GM12878 (cell line): ENCODE data around the gene CFAP45. TPM values are rescaled to one million over a fixed set of nuclear protein-coding genes. Genes with fewer than 3 reads are reported as not detected.
A peak's percentile ranks its signal among the peaks of the same experiment; 100 is the strongest.

Experiments
- ATAC-seq: fragments of 200-7000 bp; cut with Tn5 transposase; 3 replicates; pipeline ENCODE4 v1.9.1; 2020; ENCODE audit warnings: mild to moderate bottlenecking, moderate library complexity
- BruUV-seq: library from RNA; stranded (reverse); fragments of 400-500 nt; replicated peaks from 2 replicates; lab custom pipeline; 2021; lab: Mats Ljungman, UMichigan
- CTCF ChIA-PET: fragments of 300-600 bp; sonication (Branson Sonifier 250); formaldehyde crosslinking; extraction: SDS; loops from one replicate; lab custom pipeline; 2021; ENCODE audit warnings: inconsistent platforms; lab: Yijun Ruan, JAX
- POLR2A ChIA-PET: fragments of 350-600 bp; formaldehyde crosslinking; extraction: SDS; loops from one replicate; lab custom pipeline; 2021; ENCODE audit warnings: inconsistent platforms; lab: Charles Lee
- RAD21 ChIA-PET: fragments of 300-600 bp; sonication (Branson Sonifier 250); formaldehyde crosslinking; loops from one replicate; lab custom pipeline; 2023; ENCODE audit warnings: antibody characterized with exemption; ENCODE audit not compliant: unreplicated experiment; lab: Charles Lee
- SMC1A ChIA-PET: fragments of 300-600 bp; sonication (Branson Sonifier 250); formaldehyde crosslinking; loops from one replicate; lab custom pipeline; 2023; ENCODE audit not compliant: unreplicated experiment, uncharacterized antibody; lab: Charles Lee
- DNase-seq: peaks from one replicate; pipeline ENCODE4 v3.0.0-alpha.2; 2011; ENCODE audit warnings: low read depth, low spot score
- FAIRE-seq: peaks from 3 replicates; lab custom pipeline; 2011; peaks lifted over from hg19 to GRCh38; lab: Jason Lieb, UNC
- H2AFZ ChIP-seq: 2 replicates; pipeline ENCODE4 v1.6.0; 2011; ENCODE audit warnings: low read depth, low read length, control low read depth; ENCODE audit not compliant: control insufficient read depth
- H3K27ac ChIP-seq: 2 replicates; pipeline ENCODE4 v1.5.1; 2011; ENCODE audit warnings: control low read depth; ENCODE audit not compliant: control insufficient read depth, insufficient read depth
- H3K27me3 ChIP-seq, 2 experiments: replicated peaks in 1 of 2; 2 replicates each; pipeline versions ENCODE4 v1.6.0 to v1.6.1; 2011; ENCODE audit warnings: low read length in 1 of 2; ENCODE audit not compliant: control insufficient read depth in 2 of 2, insufficient read depth in 2 of 2
- H3K36me3 ChIP-seq, 2 experiments: 2 replicates each; pipeline ENCODE4 v1.5.1; 2011; ENCODE audit warnings: low read length in 1 of 2; ENCODE audit not compliant: control insufficient read depth in 2 of 2, insufficient read depth in 2 of 2
- H3K4me1 ChIP-seq: 2 replicates; pipeline ENCODE4 v1.6.1; 2011; ENCODE audit warnings: mild to moderate bottlenecking, low read length, moderate library complexity, mixed read lengths; ENCODE audit not compliant: control insufficient read depth, insufficient read depth
- H3K4me2 ChIP-seq: 2 replicates; pipeline ENCODE4 v1.6.0; 2011; ENCODE audit warnings: control low read depth; ENCODE audit not compliant: control insufficient read depth, insufficient read depth
- H3K4me3 ChIP-seq: fragments of 200-600 bp; sonication (generic); 2 replicates; pipeline ENCODE4 v1.5.1; 2016
- H3K79me2 ChIP-seq: 2 replicates; pipeline ENCODE4 v1.6.0; 2011; ENCODE audit warnings: low read length; ENCODE audit not compliant: control insufficient read depth, insufficient read depth
- H3K9ac ChIP-seq: 2 replicates; pipeline ENCODE4 v1.8.0; 2011; ENCODE audit warnings: low read length, control low read depth, mixed read lengths; ENCODE audit not compliant: control insufficient read depth, insufficient read depth
- H3K9me3 ChIP-seq: replicated peaks from 3 replicates; pipeline ENCODE4 v1.5.1; 2011; ENCODE audit warnings: mild to moderate bottlenecking, low read length; ENCODE audit not compliant: control insufficient read depth, insufficient read depth
- H4K20me1 ChIP-seq: 2 replicates; pipeline ENCODE4 v1.6.0; 2011; ENCODE audit not compliant: control insufficient read depth, insufficient read depth
- CBX3 ChIP-seq: fragments of 200-600 bp; sonication (generic); IDR thresholded peaks from 2 replicates; pipeline ENCODE4 v1.6.1; 2016; ENCODE audit warnings: low read depth, borderline replicate concordance
- GABPA ChIP-seq: IDR thresholded peaks from 2 replicates; pipeline ENCODE4 v1.6.1; 2014; ENCODE audit warnings: antibody characterized with exemption, low read depth, mild to moderate bottlenecking, inconsistent platforms
- LARP7 ChIP-seq: fragments of 450-650 bp; IDR thresholded peaks from 2 replicates; pipeline ENCODE4 v1.6.1; 2017; ENCODE audit warnings: mild to moderate bottlenecking
- MEF2B ChIP-seq: fragments of 450-650 bp; IDR thresholded peaks from 2 replicates; pipeline ENCODE4 v1.6.1; 2018; ENCODE audit warnings: mild to moderate bottlenecking, moderate library complexity; ENCODE audit not compliant: partially characterized antibody, poor library complexity, severe bottlenecking
- POLR2A ChIP-seq: IDR thresholded peaks from 2 replicates; pipeline ENCODE4 v1.6.1; 2011; ENCODE audit warnings: low read depth, mild to moderate bottlenecking, low read length
- POLR2AphosphoS5 ChIP-seq: IDR thresholded peaks from 2 replicates; pipeline ENCODE4 v1.6.1; 2011; ENCODE audit warnings: mild to moderate bottlenecking, low read length, inconsistent platforms
- SMARCA5 ChIP-seq: fragments of 450-650 bp; IDR thresholded peaks from 2 replicates; pipeline ENCODE4 v1.6.1; 2017; ENCODE audit warnings: mild to moderate bottlenecking
- whole genome bisulfite sequencing: methylation state at CpG from one replicate; pipeline ENCODE4 v1.1.6; 2016; ENCODE audit warnings: low lambda C conversion rate; ENCODE audit not compliant: insufficient replicate concordance, insufficient coverage; ENCODE audit errors: missing lambda C conversion rate; 5-methylcytosine and 5-hydroxymethylcytosine counted together
- in situ Hi-C: fragments of 300-500 bp; cut with MboI; formaldehyde crosslinking; loops from 9 replicates; pipeline ENCODE4 v1.14.3; 2018; ENCODE audit warnings: mixed read lengths
- intact Hi-C: fragments of 100-400 bp; cut with micrococcal nuclease; formaldehyde crosslinking; loops from one replicate; pipeline ENCODE4 v1.14.2; 2022; ENCODE audit not compliant: unreplicated experiment
- polyA plus RNA-seq, 11 experiments: library from polyadenylated mRNA; depleted of rRNA in 4 of 11; unstranded in 6 of 11; stranded (reverse) in 5 of 11; fragments of >200 nt; fragmentation: Nextera tagmentation in 4 of 11; fragmentation: Illumina TruSeq in 1 of 11; extraction: Ambion mirVana in 4 of 11; extraction: Trizol in 1 of 11; gene quantifications; 1 replicate in 1 of 11; 2 replicates in 10 of 11; pipeline versions ENCODE4 v1.2.1 to v1.2.3, GENCODE V29; 2011 to 2016; ENCODE audit warnings: inconsistent platforms in 2 of 11, missing spikeins in 2 of 11, low read depth in 1 of 11
- total RNA-seq, 4 experiments: library from RNA; depleted of rRNA in 3 of 4; stranded (reverse); fragments of >200 nt in 3 of 4; fragmentation: Illumina TruSeq in 1 of 4; extraction: Trizol in 1 of 4; gene quantifications; 2 replicates each; pipeline versions ENCODE4 v1.2.1 to v1.2.3, GENCODE V29; 2013 to 2021

CFAP45 gene
- total and polyA plus RNA-seq, 10 of the 15 experiments (the other 5 are each of a cell fraction or from before 2014, with no cell fraction given): 0.43 to 0.91 (median 0.67) TPM

DNA sequence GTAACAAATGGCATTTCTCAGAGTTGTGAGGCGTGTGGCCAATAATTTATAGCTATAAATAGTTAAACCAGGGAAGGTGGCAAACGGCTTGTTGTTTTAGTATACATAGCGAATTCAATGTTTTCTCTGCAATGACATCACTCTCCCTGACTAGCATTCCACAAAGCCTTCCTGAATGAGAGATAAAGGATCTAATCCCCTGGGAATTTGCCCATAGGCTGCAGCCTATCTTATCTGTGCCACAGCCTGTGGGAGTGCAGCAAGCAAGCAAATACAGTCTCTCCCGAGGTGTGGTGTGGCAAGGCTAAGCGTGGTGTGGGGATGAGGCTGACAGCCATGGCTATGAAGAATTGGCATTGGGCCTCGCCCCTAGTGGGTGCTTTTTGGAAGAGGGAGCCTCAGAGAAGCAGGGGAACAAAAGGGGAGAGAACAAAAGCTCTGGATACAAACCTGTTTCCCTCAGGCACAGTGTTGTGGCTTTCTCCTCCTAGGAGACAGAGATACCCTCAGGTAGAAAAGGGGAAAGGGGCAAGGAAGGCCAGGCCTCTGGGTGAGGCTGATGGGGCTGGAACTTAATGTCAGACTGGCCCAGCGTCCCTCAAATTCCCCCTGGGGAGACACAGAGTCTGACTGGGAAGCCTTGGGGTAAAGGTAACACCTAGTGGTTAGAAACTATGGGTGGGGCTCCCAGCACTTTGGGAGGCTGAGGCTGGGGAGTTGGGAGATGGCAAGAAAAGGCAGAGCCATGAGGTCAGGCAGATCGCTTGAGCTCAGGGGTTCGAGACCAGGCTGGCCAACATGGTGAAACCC is 16.5 kb upstream of the CFAP45 start:
- FAIRE-seq (no peak), DNase-seq (no peak), ATAC-seq (no peak)
- Histone ChIP-seq H3K79me2 (peaks cover 21% of the 10 kb centered on the region), H3K36me3 (peaks cover 8 to 28% of the 10 kb centered on the region in 2 experiments; a peak in 3 of 4 replicates), H3K27me3 (no peaks in the 10 kb centered on the region), H4K20me1 (no peaks in the 10 kb centered on the region), H3K4me3 (no peak overlapping the region), H3K27ac (no peak overlapping the region), H3K4me1 (peaks cover 14% of the 10 kb centered on the region), H3K9ac (no peak overlapping the region), H3K4me2 (no peak overlapping the region), H3K9me3 (no peaks in the 10 kb centered on the region), H2AFZ (no peak overlapping the region)
- WGBS: 79% methylated on average over 9 of the region's 9 CpGs
- ChIA-PET SMC1A (interaction anchor here (0.8 to 1.7 kb wide), 4 partner anchors 8 to 48 kb away, joined by 3 to 4 read pairs (median 4); no protein-coding TSS in a partner anchor), RAD21 (no interaction called here), CTCF (interaction anchor here (0.9 to 2.5 kb wide), 3 partner anchors 24 to 91 kb away, joined by 3 to 8 read pairs (median 4); no protein-coding TSS in a partner anchor), POLR2A (interaction anchor here (1.1 kb wide), 1 partner anchor 13 kb away, joined by 3 read pairs; no protein-coding TSS in a partner anchor)
- intact Hi-C loops (no loop called here), in situ Hi-C loops (no loop called here)
- BruUV-seq: no TSS peak
- peak; percentile 29 for TF ChIP-seq MEF2B
- no peak for TF ChIP-seq SMARCA5
- TF ChIP-seq LARP7: no peak
- no peak for TF ChIP-seq GABPA

DNA sequence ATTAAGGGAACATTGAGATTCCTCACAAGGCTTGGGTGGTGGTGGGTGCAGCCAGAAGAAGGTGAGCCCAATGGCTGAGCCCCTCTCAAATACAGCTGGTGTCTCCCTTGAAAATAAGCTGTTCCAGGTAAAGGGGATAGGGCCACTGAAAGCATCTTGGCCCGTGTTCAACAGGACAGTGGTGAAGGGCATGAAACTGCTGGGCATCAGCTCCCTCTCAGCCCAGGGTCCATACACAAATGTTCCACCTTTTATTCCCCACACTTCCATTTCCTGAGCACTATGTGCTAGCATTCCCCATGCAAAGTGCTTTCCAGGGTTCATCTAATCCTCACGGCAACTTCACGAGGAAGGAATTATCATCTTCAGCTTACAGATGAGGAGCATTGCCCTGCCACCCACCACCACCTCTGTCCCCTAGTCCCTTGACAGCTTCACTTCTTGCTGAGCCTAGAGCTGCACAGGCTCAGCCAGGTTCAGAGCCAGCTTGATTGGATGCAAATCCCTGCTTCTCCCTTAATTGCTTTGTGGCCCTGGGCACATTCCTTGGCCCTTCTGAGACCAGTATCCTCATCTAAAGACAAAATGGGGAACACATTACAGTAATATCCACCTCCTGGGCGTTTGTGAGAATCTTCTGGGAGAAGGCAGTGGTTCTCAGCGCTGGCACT is 15.7 kb upstream of the CFAP45 start:
- BruUV-seq: no TSS peak
- no peak overlapping the region for H3K4me2 ChIP-seq
- peaks cover 14% of the 10 kb centered on the region for H3K79me2 ChIP-seq
- intact Hi-C loops: no loop called here
- WGBS: 77% methylated on average over 5 of the region's 5 CpGs
- no peak overlapping the region for H3K9ac ChIP-seq
- H2AFZ ChIP-seq: no peak overlapping the region
- peaks cover 8 to 28% of the 10 kb centered on the region in 2 experiments; a peak in 3 of 4 replicates for H3K36me3 ChIP-seq
- in situ Hi-C loops: no loop called here
- no peaks in the 10 kb centered on the region for H4K20me1 ChIP-seq
- ChIA-PET CTCF (interaction anchor here (0.9 to 2.5 kb wide), 5 partner anchors 21 to 92 kb away, joined by 3 to 8 read pairs (median 4); no protein-coding TSS in a partner anchor), RAD21 (interaction anchor here (1.2 kb wide), 1 partner anchor 26 kb away, joined by 4 read pairs; no protein-coding TSS in a partner anchor), POLR2A (interaction anchor here (1.1 kb wide), 1 partner anchor 12 kb away, joined by 3 read pairs; no protein-coding TSS in a partner anchor), SMC1A (interaction anchor here (0.8 to 1.7 kb wide), 5 partner anchors 8 to 92 kb away, joined by 3 to 4 read pairs (median 3); no protein-coding TSS in a partner anchor)
- DNase-seq (no peak), ATAC-seq (peak; percentile 6; the same call in 2 of the 3 replicates), FAIRE-seq (no peak)
- H3K4me3 ChIP-seq: no peak overlapping the region
- no peaks in the 10 kb centered on the region for H3K27me3 ChIP-seq
- peak; percentile 66 for TF ChIP-seq POLR2AphosphoS5
- no peak for TF ChIP-seq CBX3
- TF ChIP-seq POLR2A: 0 out of 2 replicates have a peak, but pooled peaks have one; percentile 16
- H3K9me3 ChIP-seq: no peaks in the 10 kb centered on the region
- H3K4me1 ChIP-seq: peaks cover 20% of the 10 kb centered on the region
- no peak overlapping the region for H3K27ac ChIP-seq
